ENCODE results near the gene KIAA0319L.

KIAA0319L gene

GRCh38 chr1:35441926-35442579, 115.2 kb downstream of the KIAA0319L start:
- no peak for DNase-seq

GRCh38 chr1:35439626-35440025, 117.6 kb downstream of the KIAA0319L start:
- no peak for DNase-seq

GRCh38 chr1:35437200-35437599, 120.0 kb downstream of the KIAA0319L start:
- DNase-seq = no peak

- DNase-seq = no peak
Measured at GRCh38 chr1:35436078-35436477, 121.1 kb downstream of the KIAA0319L start.

GRCh38 chr1:35434703-35435102, 122.5 kb downstream of the KIAA0319L start:
- no peak for DNase-seq

- DNase-seq = no peak
Measured at GRCh38 chr1:35433714-35434113, 123.5 kb downstream of the KIAA0319L start.

GRCh38 chr1:35432231-35432630, 125.0 kb downstream of the KIAA0319L start:
- no peak for DNase-seq

- no peak for DNase-seq
Measured at GRCh38 chr1:35431173-35431599, 126.0 kb downstream of the KIAA0319L start.

- no peak for DNase-seq
Measured at GRCh38 chr1:35430762-35431161, 126.4 kb downstream of the KIAA0319L start.

GRCh38 chr1:35428360-35428759, 128.8 kb downstream of the KIAA0319L start:
- no peak for DNase-seq

- no peak for DNase-seq
Measured at GRCh38 chr1:35426097-35426586, 131.1 kb downstream of the KIAA0319L start.

GRCh38 chr1:35408925-35409324, 148.3 kb downstream of the KIAA0319L start:
- DNase-seq = no peak

GRCh38 chr1:35407743-35408142, 149.5 kb downstream of the KIAA0319L start:
- DNase-seq = no peak

- DNase-seq = no peak
Measured at GRCh38 chr1:35406103-35406502, 151.1 kb downstream of the KIAA0319L start.

- no peak for DNase-seq
Measured at GRCh38 chr1:35401049-35401448, 156.2 kb downstream of the KIAA0319L start.

GRCh38 chr1:35398739-35399138, 158.5 kb downstream of the KIAA0319L start:
- DNase-seq = no peak

- DNase-seq = no peak
Measured at GRCh38 chr1:35394386-35394785, 162.8 kb downstream of the KIAA0319L start.

- DNase-seq = no peak
Measured at GRCh38 chr1:35390600-35391494, 166.4 kb downstream of the KIAA0319L start.

GRCh38 chr1:35386959-35387358, 170.2 kb downstream of the KIAA0319L start:
- no peak for DNase-seq

- no peak for DNase-seq
Measured at GRCh38 chr1:35386290-35386689, 170.9 kb downstream of the KIAA0319L start.

All from NCI-H510A (cell line).